Upper lobe of left lung (tissue), 6 donors: Measurements from ENCODE around the gene FAM200A. TPM values are rescaled to one million over a fixed set of nuclear protein-coding genes. Genes with fewer than 3 reads are reported as not detected.
A peak's percentile ranks its signal among the peaks of the same experiment; 100 is the strongest.

Experiments
- ATAC-seq, 2 donors: fragments of 200-7000 bp; cut with Tn5 transposase; one replicate each; pipeline ENCODE4 v1.9.1; 2022; ENCODE audit warnings: mild to moderate bottlenecking in 2 of 2, moderate library complexity in 2 of 2; ENCODE audit not compliant: low FRiP score in 2 of 2
- DNase-seq, 2 donors: peaks; one replicate each; pipeline ENCODE4 v3.0.0-alpha.2; 2019 to 2020
- H3K27ac ChIP-seq, 4 donors: fragments of 200-600 bp; sonication (generic); one replicate each; pipeline ENCODE4 v1.5.1; 2016 to 2019
- H3K27me3 ChIP-seq, 4 donors: fragments of 200-600 bp; sonication (generic); one replicate each; pipeline ENCODE4 v1.5.1; 2017 to 2019
- H3K36me3 ChIP-seq, 4 donors: fragments of 200-600 bp; sonication (generic); one replicate each; pipeline ENCODE4 v1.5.1; 2016 to 2019
- H3K4me1 ChIP-seq, 4 donors: fragments of 200-600 bp; sonication (generic); one replicate each; pipeline ENCODE4 v1.5.1; 2018 to 2019
- H3K4me3 ChIP-seq, 4 donors: fragments of 200-600 bp; sonication (generic); one replicate each; pipeline ENCODE4 v1.5.1; 2017 to 2019; ENCODE audit warnings: mild to moderate bottlenecking in 2 of 4, moderate library complexity in 1 of 4
- H3K9me3 ChIP-seq, 4 donors: fragments of 200-600 bp; sonication (generic); one replicate each; pipeline ENCODE4 v1.5.1; 2018 to 2019
- CTCF ChIP-seq, 6 experiments: fragments of 450-650 bp in 4 of 6; fragments of 200-600 bp in 2 of 6; sonication (generic) in 2 of 6; IDR thresholded peaks; one replicate each; pipeline ENCODE4 v1.5.1; 2016 to 2019; ENCODE audit warnings: antibody characterized with exemption in 6 of 6
- EP300 ChIP-seq, 4 donors: sonication (generic); formaldehyde crosslinking; IDR thresholded peaks; one replicate each; pipeline ENCODE4 v1.5.1; 2017; ENCODE audit warnings: antibody characterized with exemption in 4 of 4, control low read depth in 2 of 4
- POLR2A ChIP-seq, 4 donors: fragments of 450-650 bp; IDR thresholded peaks; one replicate each; pipeline ENCODE4 v1.5.1; 2016 to 2017; ENCODE audit warnings: antibody characterized with exemption in 4 of 4, mild to moderate bottlenecking in 2 of 4
- POLR2AphosphoS5 ChIP-seq, 2 donors: sonication (generic); formaldehyde crosslinking; IDR thresholded peaks; one replicate each; pipeline ENCODE4 v1.5.1; 2017; ENCODE audit warnings: antibody characterized with exemption in 2 of 2
- whole genome bisulfite sequencing, 2 donors: methylation state at CpG; one replicate each; pipeline ENCODE4 v1.1.5; 2017 to 2018; 5-methylcytosine and 5-hydroxymethylcytosine counted together
- total RNA-seq, 6 donors: library from RNA; depleted of rRNA in 4 of 6; stranded (reverse); fragments of >200 nt in 4 of 6; gene quantifications; one replicate each; pipeline versions ENCODE4 v1.1.0 to v1.2.1, GENCODE V29; 2016 to 2021
- donor health status: DM: no; HTN: no; CAD: no; lungs with moderate emphysema.
- donor health status: DM: no; HTN: yes; CAD: no; lungs with severe emphysema.

Gene FAM200A
- total RNA-seq, 6 donors from 2014 or later, result 1.7 to 9.9 (median 5.1) TPM

- no peaks in the 10 kb centered on the region for H3K27me3 ChIP-seq
- H3K9me3 ChIP-seq, result peaks cover 5 to 44% (median 29%) of the 10 kb centered on the region in 4 donors
- peaks cover 0 to 15% (median 10%) of the 10 kb centered on the region in 4 donors for H3K36me3 ChIP-seq
- no peak overlapping the region for H3K27ac ChIP-seq
- ATAC-seq (no peak), DNase-seq (no peak)
- TF ChIP-seq POLR2AphosphoS5 (IDR thresholded peaks at IDR 0.05), result no peak
- 91 to 97% methylated on average over 6 of the region's 6 CpGs for WGBS, 2 donors
- H3K4me3 ChIP-seq, result no peak overlapping the region
- H3K4me1 ChIP-seq, result no peaks in the 10 kb centered on the region
Observed at GRCh38 chr7:99543916-99544315, 8.0 kb downstream of the FAM200A start.

GRCh38 chr7:99543081-99543671 is 8.7 kb downstream of the FAM200A start:
- peak in 1 of 2 donors; percentile 68 for DNase-seq
- peaks cover 5 to 51% (median 29%) of the 10 kb centered on the region in 4 donors for H3K9me3 ChIP-seq
- TF ChIP-seq POLR2AphosphoS5 (IDR thresholded peaks at IDR 0.05) (no peak), CTCF (IDR thresholded peaks at IDR 0.05) (no peak), EP300 (IDR thresholded peaks at IDR 0.05) (no peak), POLR2A (IDR thresholded peaks at IDR 0.05) (no peak)

GRCh38 chr7:99541212-99541611 is 10.7 kb downstream of the FAM200A start:
- H3K27me3 ChIP-seq, result no peaks in the 10 kb centered on the region
- peaks cover 5 to 46% (median 32%) of the 10 kb centered on the region in 4 donors for H3K9me3 ChIP-seq
- TF ChIP-seq POLR2A (IDR thresholded peaks at IDR 0.05) (no peak), POLR2AphosphoS5 (IDR thresholded peaks at IDR 0.05) (no peak), EP300 (IDR thresholded peaks at IDR 0.05) (no peak), CTCF (IDR thresholded peaks at IDR 0.05) (no peak)
- no peak for ATAC-seq
- H3K27ac ChIP-seq, result no peak overlapping the region
- H3K36me3 ChIP-seq, result peaks cover 0 to 3% (median 0%) of the 10 kb centered on the region in 4 donors
- 89 to 95% methylated on average over 9 of the region's 9 CpGs for WGBS, 2 donors
- no peak overlapping the region for H3K4me3 ChIP-seq
- DNase-seq, result no peak
- no peaks in the 10 kb centered on the region for H3K4me1 ChIP-seq

More at GRCh38 chr7:99543081-99543671, 8.7 kb downstream of the FAM200A start:
- peak in 1 of 2 donors; percentile 54 for ATAC-seq
- Histone ChIP-seq H3K36me3 (peaks cover 0 to 14% (median 9%) of the 10 kb centered on the region in 4 donors), H3K4me1 (no peaks in the 10 kb centered on the region), H3K4me3 (no peak overlapping the region), H3K27ac (no peak overlapping the region), H3K27me3 (no peaks in the 10 kb centered on the region)
- 93 to 96% methylated on average over 14 to 34 of the region's 34 CpGs for WGBS, 2 donors

- no peak for ATAC-seq
Observed at GRCh38 chr7:99540542-99540941, 11.4 kb downstream of the FAM200A start.

GRCh38 chr7:99539213-99539811 is 12.6 kb downstream of the FAM200A start:
- H3K27ac ChIP-seq, result no peak overlapping the region
- peaks cover 0 to 3% (median 0%) of the 10 kb centered on the region in 4 donors for H3K36me3 ChIP-seq
- TF ChIP-seq EP300 (IDR thresholded peaks at IDR 0.05), result no peak
- no peak for TF ChIP-seq POLR2AphosphoS5 (IDR thresholded peaks at IDR 0.05)
- no peak for TF ChIP-seq CTCF (IDR thresholded peaks at IDR 0.05)
- no peaks in the 10 kb centered on the region for H3K27me3 ChIP-seq
- H3K9me3 ChIP-seq, result peaks cover 5 to 52% (median 35%) of the 10 kb centered on the region in 4 donors
- no peaks in the 10 kb centered on the region for H3K4me1 ChIP-seq
- H3K4me3 ChIP-seq, result no peak overlapping the region
- WGBS, 2 donors, result 77 to 89% methylated on average over 7 of the region's 7 CpGs
- ATAC-seq (no peak), DNase-seq (no peak)

More at GRCh38 chr7:99540542-99540941, 11.4 kb downstream of the FAM200A start:
- Histone ChIP-seq H3K4me1 (no peaks in the 10 kb centered on the region), H3K4me3 (no peak overlapping the region), H3K9me3 (peaks cover 5 to 46% (median 33%) of the 10 kb centered on the region in 4 donors), H3K27ac (no peak overlapping the region), H3K27me3 (no peaks in the 10 kb centered on the region), H3K36me3 (peaks cover 0 to 3% (median 0%) of the 10 kb centered on the region in 4 donors)
- WGBS, 2 donors, result 92 to 93% methylated on average over 5 of the region's 5 CpGs
- TF ChIP-seq POLR2A (IDR thresholded peaks at IDR 0.05) (no peak), EP300 (IDR thresholded peaks at IDR 0.05) (no peak)
- no peak for DNase-seq
